ENCODE measurements around the gene ZBTB5.
A peak's percentile ranks its signal among the peaks of the same experiment; 100 is the strongest.

Gene ZBTB5

DNA sequence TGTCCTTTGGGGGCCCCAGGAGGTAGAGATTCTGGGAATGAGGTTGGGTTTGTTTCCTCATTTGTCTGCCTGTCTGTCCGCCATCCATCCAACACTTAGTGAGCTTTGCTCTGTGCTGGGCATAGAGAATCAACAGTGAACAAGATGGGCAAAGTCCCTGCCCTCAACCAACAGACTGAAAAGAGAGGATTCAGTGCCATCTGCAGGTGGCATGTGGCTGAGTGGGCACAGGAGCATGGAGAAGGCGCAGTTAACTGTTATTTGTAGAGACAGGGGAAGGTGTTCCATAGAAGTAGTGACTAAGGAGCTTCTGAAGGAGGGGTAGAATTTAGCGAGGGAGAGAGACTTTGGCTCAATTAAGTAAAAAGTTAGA, 43.6 kb upstream of the ZBTB5 start:
- Histone ChIP-seq H4K20me1 (ENCODE audit: insufficient read depth, low read length, poor library complexity, severe bottlenecking) (no peaks in the 10 kb centered on the region), H3K9me2 (replicated peaks; ENCODE audit: low read depth, low read length) (no peaks in the 10 kb centered on the region), H3K9me3 (ENCODE audit: insufficient read depth, low read depth, low read length) (no peaks in the 10 kb centered on the region), H2AFZ (ENCODE audit: low read length) (no peak overlapping the region), H3K9ac (ENCODE audit: low read depth, low read length, poor library complexity, severe bottlenecking) (no peak overlapping the region), H3K79me2 (ENCODE audit: insufficient read depth, low read length) (no peaks in the 10 kb centered on the region), H3K4me3 (ENCODE audit: low read length, poor library complexity, severe bottlenecking) (no peak overlapping the region), H3K4me2 (ENCODE audit: low read depth, low read length, poor library complexity, severe bottlenecking) (no peak overlapping the region), H3K27me3 (ENCODE audit: insufficient read depth, low read length, poor library complexity, severe bottlenecking) (no peaks in the 10 kb centered on the region), H3K36me3 (ENCODE audit: insufficient read depth, low read length) (peaks cover 14% of the 10 kb centered on the region; the same call in 1 of the 2 replicates), H3F3A (ENCODE audit: low read depth) (no peaks in the 10 kb centered on the region), H3K4me1 (ENCODE audit: insufficient read depth, low read length, poor library complexity, severe bottlenecking) (peaks cover 2% of the 10 kb centered on the region)
- TF ChIP-seq, protein P1, sequence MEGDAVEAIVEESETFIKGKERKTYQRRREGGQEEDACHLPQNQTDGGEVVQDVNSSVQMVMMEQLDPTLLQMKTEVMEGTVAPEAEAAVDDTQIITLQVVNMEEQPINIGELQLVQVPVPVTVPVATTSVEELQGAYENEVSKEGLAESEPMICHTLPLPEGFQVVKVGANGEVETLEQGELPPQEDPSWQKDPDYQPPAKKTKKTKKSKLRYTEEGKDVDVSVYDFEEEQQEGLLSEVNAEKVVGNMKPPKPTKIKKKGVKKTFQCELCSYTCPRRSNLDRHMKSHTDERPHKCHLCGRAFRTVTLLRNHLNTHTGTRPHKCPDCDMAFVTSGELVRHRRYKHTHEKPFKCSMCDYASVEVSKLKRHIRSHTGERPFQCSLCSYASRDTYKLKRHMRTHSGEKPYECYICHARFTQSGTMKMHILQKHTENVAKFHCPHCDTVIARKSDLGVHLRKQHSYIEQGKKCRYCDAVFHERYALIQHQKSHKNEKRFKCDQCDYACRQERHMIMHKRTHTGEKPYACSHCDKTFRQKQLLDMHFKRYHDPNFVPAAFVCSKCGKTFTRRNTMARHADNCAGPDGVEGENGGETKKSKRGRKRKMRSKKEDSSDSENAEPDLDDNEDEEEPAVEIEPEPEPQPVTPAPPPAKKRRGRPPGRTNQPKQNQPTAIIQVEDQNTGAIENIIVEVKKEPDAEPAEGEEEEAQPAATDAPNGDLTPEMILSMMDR (conservative IDR thresholded peaks at IDR 0.05; ENCODE audit: low read length), result peak; percentile 39
- TF ChIP-seq EZH2phosphoT487 (IDR thresholded peaks at IDR 0.05; ENCODE audit: borderline replicate concordance), result no peak

DNA sequence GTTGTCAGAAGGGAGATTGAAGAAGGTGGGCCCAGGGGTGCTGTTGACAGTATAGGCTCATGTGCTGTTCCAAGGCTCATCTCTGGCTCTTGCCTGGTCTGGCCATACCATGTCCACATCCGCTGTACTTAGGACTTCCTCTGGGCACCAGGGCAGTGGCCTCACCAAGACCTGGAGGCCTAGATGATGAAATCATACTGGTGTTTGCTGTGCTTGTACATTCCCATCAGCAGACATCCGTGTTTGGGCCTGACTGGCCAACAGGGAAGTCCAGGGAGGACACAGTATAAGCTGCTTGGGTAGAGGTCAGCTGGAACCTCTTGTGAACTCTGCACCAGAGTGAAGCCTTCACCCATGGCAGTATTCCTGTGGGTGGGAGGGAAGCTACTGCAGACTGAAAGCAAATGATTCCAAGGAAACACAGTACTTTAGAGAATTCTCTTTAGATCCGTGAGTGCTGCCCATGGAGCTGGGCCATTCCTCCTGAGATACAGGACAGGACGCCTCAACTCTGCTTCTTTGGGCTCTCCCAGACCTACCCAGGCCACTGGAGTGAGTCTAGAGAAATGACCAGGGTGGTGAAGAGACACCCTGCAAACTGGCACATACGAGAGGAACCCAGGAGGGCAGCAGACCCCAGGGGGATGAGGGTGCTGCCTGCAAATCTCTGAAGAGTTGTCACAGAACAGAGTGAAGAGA, 43.0 kb upstream of the ZBTB5 start:
- Histone ChIP-seq H3K4me2 (ENCODE audit: low read depth, low read length, poor library complexity, severe bottlenecking) (no peak overlapping the region), H3F3A (ENCODE audit: low read depth) (no peaks in the 10 kb centered on the region), H3K27me3 (ENCODE audit: insufficient read depth, low read length, poor library complexity, severe bottlenecking) (no peaks in the 10 kb centered on the region), H3K9me3 (ENCODE audit: insufficient read depth, low read depth, low read length) (no peaks in the 10 kb centered on the region), H4K20me1 (ENCODE audit: insufficient read depth, low read length, poor library complexity, severe bottlenecking) (no peaks in the 10 kb centered on the region), H3K36me3 (ENCODE audit: insufficient read depth, low read length) (peaks cover 20% of the 10 kb centered on the region; the same call in 1 of the 2 replicates), H3K4me1 (ENCODE audit: insufficient read depth, low read length, poor library complexity, severe bottlenecking) (peaks cover 6% of the 10 kb centered on the region), H3K9me2 (replicated peaks; ENCODE audit: low read depth, low read length) (no peaks in the 10 kb centered on the region), H2AFZ (ENCODE audit: low read length) (no peak overlapping the region), H3K9ac (ENCODE audit: low read depth, low read length, poor library complexity, severe bottlenecking) (no peak overlapping the region), H3K79me2 (ENCODE audit: insufficient read depth, low read length) (no peaks in the 10 kb centered on the region), H3K4me3 (ENCODE audit: low read length, poor library complexity, severe bottlenecking) (no peak overlapping the region)
- no peak for TF ChIP-seq EZH2phosphoT487 (IDR thresholded peaks at IDR 0.05; ENCODE audit: borderline replicate concordance)
- TF ChIP-seq, protein P1 (conservative IDR thresholded peaks at IDR 0.05; ENCODE audit: low read length), result no peak

DNA sequence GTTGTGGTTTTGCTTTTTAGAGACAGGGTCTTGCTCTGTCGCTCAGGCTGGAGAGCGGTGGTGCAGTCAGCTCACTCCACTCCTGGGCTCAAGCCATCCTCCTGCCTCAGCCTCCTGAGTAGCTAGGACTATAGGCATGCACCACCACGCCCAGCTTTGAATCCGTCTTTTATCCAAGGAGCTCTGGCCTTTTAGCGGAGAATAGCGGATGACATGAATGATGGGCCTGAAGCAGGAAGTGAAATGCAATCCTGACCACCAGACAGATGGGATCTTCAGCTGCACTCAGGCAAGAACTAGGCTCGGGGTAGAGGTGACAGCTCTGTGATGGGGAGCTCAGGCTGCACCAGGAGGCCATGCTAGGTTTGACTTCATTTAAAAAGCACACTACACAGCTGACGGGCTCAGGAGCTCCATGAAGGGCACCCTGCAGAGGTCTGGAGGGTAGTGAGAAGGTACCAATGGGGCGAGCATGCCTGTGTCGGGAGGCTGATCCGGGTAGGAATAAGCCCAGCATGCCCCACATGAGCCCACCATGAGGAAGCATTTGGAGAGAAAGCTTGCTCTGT, 42.4 kb upstream of the ZBTB5 start:
- no peaks in the 10 kb centered on the region for H4K20me1 ChIP-seq (ENCODE audit: insufficient read depth, low read length, poor library complexity, severe bottlenecking)
- H3K9me2 ChIP-seq (replicated peaks; ENCODE audit: low read depth, low read length), result no peaks in the 10 kb centered on the region
- TF ChIP-seq, protein P1 (conservative IDR thresholded peaks at IDR 0.05; ENCODE audit: low read length), result no peak
- TF ChIP-seq EZH2phosphoT487 (IDR thresholded peaks at IDR 0.05; ENCODE audit: borderline replicate concordance), result no peak
- H3F3A ChIP-seq (ENCODE audit: low read depth), result no peaks in the 10 kb centered on the region
- no peak overlapping the region for H2AFZ ChIP-seq (ENCODE audit: low read length)
- H3K9ac ChIP-seq (ENCODE audit: low read depth, low read length, poor library complexity, severe bottlenecking), result no peak overlapping the region
- peaks cover 26% of the 10 kb centered on the region; the same call in 1 of the 2 replicates for H3K36me3 ChIP-seq (ENCODE audit: insufficient read depth, low read length)
- H3K4me1 ChIP-seq (ENCODE audit: insufficient read depth, low read length, poor library complexity, severe bottlenecking), result peaks cover 6% of the 10 kb centered on the region
- no peak overlapping the region for H3K4me3 ChIP-seq (ENCODE audit: low read length, poor library complexity, severe bottlenecking)
- no peaks in the 10 kb centered on the region for H3K79me2 ChIP-seq (ENCODE audit: insufficient read depth, low read length)
- no peaks in the 10 kb centered on the region for H3K9me3 ChIP-seq (ENCODE audit: insufficient read depth, low read depth, low read length)
- no peak overlapping the region for H3K4me2 ChIP-seq (ENCODE audit: low read depth, low read length, poor library complexity, severe bottlenecking)
- H3K27me3 ChIP-seq (ENCODE audit: insufficient read depth, low read length, poor library complexity, severe bottlenecking), result no peaks in the 10 kb centered on the region
